ENCODE measurements around the gene COL16A1.

COL16A1 gene

DNA sequence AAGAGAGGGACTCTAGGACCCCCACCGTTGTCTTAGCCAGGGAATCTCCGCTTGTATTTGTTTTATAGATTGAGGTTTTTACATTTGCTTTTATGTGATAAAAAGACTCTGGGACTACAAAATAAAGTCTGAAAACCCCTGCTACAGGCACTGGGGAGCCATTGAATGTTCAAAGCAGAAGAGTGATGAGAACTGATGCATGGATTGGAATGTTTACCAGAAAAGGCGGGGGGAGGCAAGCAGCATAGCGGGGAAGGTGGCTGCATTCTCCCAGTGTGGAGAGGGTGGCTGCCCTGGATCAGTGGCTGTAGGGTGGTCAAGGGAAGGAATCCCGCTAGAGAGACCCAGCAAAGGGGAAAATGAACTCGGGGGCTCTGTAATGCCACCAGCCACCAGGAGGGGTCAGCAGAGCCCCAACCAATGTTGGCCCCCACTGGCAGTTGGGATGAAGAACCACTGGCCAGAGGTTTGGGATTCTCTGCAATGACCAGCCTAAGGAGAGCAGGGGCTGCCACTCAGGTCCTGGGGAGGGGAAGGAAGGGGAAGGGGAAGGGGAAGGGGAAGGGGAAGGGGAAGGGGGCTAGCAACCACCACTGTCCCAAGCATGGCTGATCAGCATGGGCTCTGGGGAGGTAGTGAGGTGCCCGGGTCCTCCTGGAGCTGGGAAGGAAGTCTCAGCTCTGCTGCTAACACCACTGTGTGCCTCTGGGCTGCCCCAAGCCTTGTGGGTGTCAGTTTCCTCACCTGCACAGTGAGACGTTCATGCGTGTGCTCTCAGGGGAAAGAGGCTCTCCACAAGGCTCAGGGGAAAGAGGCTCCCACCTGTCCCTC lies 40.0 kb downstream of the COL16A1 start:
- DNase-seq (ENCODE audit: low read depth, low spot score): no peak
- no peak overlapping the region for H3K4me3 ChIP-seq (ENCODE audit: low read depth, low read length)
- ChIA-PET CTCF (interaction anchor here (0.6 to 9.6 kb wide), 34 partner anchors 10 to 398 kb away, joined by 3 to 107 read pairs (median 4); partner anchors contain the start of gene COL16A1), POLR2A (interaction anchor here (0.7 to 2.1 kb wide), 4 partner anchors 38 to 127 kb away, joined by 3 to 6 read pairs (median 4); no protein-coding TSS in a partner anchor)
- TF ChIP-seq, protein P1, sequence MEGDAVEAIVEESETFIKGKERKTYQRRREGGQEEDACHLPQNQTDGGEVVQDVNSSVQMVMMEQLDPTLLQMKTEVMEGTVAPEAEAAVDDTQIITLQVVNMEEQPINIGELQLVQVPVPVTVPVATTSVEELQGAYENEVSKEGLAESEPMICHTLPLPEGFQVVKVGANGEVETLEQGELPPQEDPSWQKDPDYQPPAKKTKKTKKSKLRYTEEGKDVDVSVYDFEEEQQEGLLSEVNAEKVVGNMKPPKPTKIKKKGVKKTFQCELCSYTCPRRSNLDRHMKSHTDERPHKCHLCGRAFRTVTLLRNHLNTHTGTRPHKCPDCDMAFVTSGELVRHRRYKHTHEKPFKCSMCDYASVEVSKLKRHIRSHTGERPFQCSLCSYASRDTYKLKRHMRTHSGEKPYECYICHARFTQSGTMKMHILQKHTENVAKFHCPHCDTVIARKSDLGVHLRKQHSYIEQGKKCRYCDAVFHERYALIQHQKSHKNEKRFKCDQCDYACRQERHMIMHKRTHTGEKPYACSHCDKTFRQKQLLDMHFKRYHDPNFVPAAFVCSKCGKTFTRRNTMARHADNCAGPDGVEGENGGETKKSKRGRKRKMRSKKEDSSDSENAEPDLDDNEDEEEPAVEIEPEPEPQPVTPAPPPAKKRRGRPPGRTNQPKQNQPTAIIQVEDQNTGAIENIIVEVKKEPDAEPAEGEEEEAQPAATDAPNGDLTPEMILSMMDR (IDR thresholded peaks at IDR 0.05; ENCODE audit: insufficient read depth, low read length, missing control alignments): peak; percentile 86

DNA sequence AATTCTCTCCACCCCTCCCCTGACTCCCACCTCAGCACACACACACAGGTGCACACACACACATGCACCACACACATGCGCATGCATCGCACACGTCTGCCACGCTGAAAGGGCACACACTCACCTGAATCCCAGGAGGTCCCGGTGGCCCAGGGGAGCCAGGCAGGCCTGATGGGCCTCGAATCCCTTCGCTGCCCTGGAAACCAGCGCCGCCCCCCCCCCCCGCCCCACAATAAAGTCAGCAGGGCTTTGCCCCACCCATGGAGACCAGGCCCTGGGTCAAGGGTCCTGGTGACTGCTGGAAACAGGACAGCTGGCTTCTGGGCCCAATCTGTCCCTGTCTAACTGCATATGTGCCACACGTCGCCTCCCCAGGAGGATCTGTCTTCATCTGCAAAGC lies 41.4 kb downstream of the COL16A1 start:
- POLR2A ChIA-PET: no interaction called here
- DNase-seq (ENCODE audit: low read depth, low spot score): no peak
- TF ChIP-seq, protein P1 (IDR thresholded peaks at IDR 0.05; ENCODE audit: insufficient read depth, low read length, missing control alignments): no peak
- no peak overlapping the region for H3K4me3 ChIP-seq (ENCODE audit: low read depth, low read length)
- CTCF ChIA-PET: interaction anchor here (0.6 to 9.6 kb wide), 18 partner anchors 11 to 400 kb away, joined by 3 to 107 read pairs (median 8); partner anchors contain the start of genes COL16A1 and PEF1

DNA sequence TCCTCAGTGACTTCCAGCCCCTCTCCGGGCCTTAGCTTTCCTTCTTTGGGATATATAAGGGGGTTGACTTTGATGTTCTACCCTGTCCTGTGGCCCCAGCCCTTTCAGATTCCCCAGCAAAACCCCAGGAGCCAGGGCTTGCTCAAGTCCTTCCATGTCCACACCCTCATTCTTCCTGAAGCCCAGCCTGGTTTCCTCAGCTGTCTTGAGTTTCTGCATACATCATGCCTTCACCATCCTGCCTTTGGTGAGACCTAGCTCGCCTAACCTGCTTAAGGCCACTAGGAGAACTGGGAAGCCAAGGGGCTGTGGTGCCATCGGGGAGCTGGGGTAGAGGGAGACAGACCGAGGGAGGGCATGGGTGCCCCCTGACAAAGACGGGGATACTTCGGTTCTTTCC lies 42.0 kb downstream of the COL16A1 start:
- no peak for DNase-seq (ENCODE audit: low read depth, low spot score)
- CTCF ChIA-PET: interaction anchor here (0.9 to 9.6 kb wide), 13 partner anchors 8 to 302 kb away, joined by 3 to 107 read pairs (median 32); partner anchors contain the start of gene COL16A1
- POLR2A ChIA-PET: interaction anchor here (0.9 kb wide), 1 partner anchor 129 kb away, joined by 4 read pairs; no protein-coding TSS in a partner anchor
- TF ChIP-seq, protein P1 (IDR thresholded peaks at IDR 0.05; ENCODE audit: insufficient read depth, low read length, missing control alignments): no peak
- no peak overlapping the region for H3K4me3 ChIP-seq (ENCODE audit: low read depth, low read length)

DNA sequence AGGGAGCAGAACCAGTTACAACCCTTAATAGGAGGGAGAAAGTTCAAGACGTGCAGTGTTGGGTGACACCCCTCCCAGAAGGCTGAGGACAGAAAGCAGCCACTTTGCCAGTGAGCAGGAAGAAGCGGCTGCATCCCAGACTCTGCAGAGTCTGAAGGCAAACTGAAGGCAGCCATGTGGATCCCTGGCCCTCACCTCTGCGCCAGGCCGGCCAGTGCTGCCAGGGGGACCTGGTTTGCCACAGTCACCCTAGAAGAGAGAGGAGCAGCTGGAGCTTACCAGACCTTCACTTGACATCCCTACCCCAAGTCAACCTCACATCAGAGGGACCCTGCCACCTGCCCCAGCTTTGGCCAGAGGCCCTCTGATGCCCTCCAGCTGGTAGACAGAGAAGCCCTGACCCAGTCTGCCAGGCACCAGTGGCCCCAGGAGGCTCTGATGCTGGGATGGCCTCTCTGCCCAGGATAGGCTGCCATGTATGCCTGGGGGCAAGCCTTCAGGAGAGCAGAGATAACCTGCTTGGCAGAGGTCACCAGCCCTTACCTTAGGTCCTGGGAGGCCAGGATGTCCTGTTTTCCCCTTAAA lies 42.9 kb downstream of the COL16A1 start:
- no peak overlapping the region for H3K4me3 ChIP-seq (ENCODE audit: low read depth, low read length)
- TF ChIP-seq, protein P1 (IDR thresholded peaks at IDR 0.05; ENCODE audit: insufficient read depth, low read length, missing control alignments): no peak
- ChIA-PET CTCF (interaction anchor here (0.9 to 9.6 kb wide), 9 partner anchors 9 to 129 kb away, joined by 3 to 107 read pairs (median 32); partner anchors contain the start of gene COL16A1), POLR2A (interaction anchor here (0.9 to 1.2 kb wide), 2 partner anchors 129 to 130 kb away, joined by 3 to 4 read pairs; no protein-coding TSS in a partner anchor)
- no peak for DNase-seq (ENCODE audit: low read depth, low spot score)

DNA sequence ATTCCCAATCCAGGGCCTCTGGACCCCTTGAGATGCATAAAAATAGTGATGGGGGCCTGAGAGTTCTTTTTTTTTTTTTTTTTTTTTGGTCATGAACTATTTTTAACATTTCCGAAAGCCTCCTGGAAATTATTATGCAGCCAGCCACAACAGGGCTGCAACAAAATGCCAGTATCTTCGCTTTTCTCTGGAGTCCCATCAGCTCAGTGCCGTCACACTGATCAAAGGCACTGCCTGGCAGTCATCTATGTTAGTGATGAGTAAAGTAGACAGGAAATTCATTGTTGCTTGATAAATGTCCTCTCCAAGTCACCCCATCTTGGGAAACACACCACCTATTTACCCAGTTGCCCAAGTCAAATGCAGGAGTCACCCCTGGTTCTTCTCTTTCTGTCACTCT lies 43.9 kb downstream of the COL16A1 start:
- CTCF ChIA-PET: interaction anchor here (1.0 to 9.6 kb wide), 7 partner anchors 10 to 130 kb away, joined by 3 to 92 read pairs (median 8); no protein-coding TSS in a partner anchor

More for the DNA sequence above, 43.9 kb downstream of the COL16A1 start:
- no peak overlapping the region for H3K4me3 ChIP-seq (ENCODE audit: low read depth, low read length)
- no peak for DNase-seq (ENCODE audit: low read depth, low spot score)
- TF ChIP-seq, protein P1 (IDR thresholded peaks at IDR 0.05; ENCODE audit: insufficient read depth, low read length, missing control alignments): no peak
- POLR2A ChIA-PET: interaction anchor here (1.3 kb wide), 1 partner anchor 12 kb away, joined by 4 read pairs; no protein-coding TSS in a partner anchor

Data from AG04449 (cell line).